Gastrocnemius medialis (tissue), 4 donors: ENCODE results near the gene SLC38A8.

ENCODE experiments used
- POLR2A ChIP-seq, 2 donors: fragments of 450-650 bp; IDR thresholded peaks; one replicate each; pipeline ENCODE4 v1.6.1; 2017; ENCODE audit warnings: antibody characterized with exemption in 2 of 2, mild to moderate bottlenecking in 2 of 2, moderate library complexity in 2 of 2
- TF ChIP-seq, protein P1 (sequence below), 5 experiments: fragments of 450-650 bp in 3 of 5; fragments of 200-600 bp in 2 of 5; sonication (generic) in 2 of 5; IDR thresholded peaks in 4 of 5; conservative IDR thresholded peaks in 1 of 5; 1 replicate in 4 of 5; 2 replicates in 1 of 5; pipeline ENCODE4 v1.5.1; 2016 to 2019; ENCODE audit warnings: antibody characterized with exemption in 5 of 5, mild to moderate bottlenecking in 3 of 5, moderate library complexity in 3 of 5

DNA sequence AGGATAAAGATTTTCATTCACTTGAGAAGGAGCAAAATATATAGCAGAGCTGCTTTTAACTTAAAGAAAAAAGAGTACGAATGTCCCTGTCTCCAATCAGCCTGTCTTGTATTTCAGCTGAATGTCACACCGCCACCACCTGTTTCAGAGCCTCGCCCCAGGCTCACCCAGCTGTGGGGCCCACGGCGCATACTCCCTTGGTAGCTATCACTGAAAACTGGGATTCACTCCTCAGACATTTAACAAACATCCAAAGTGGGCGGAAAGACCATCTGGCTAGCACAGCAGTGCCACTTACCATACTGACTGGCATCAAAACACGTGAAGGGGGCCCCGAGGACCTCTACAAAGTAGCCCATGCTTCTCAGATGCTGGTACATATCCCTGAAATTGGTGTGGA lies 25.4 kb upstream of the SLC38A8 start:
- TF ChIP-seq, protein P1, sequence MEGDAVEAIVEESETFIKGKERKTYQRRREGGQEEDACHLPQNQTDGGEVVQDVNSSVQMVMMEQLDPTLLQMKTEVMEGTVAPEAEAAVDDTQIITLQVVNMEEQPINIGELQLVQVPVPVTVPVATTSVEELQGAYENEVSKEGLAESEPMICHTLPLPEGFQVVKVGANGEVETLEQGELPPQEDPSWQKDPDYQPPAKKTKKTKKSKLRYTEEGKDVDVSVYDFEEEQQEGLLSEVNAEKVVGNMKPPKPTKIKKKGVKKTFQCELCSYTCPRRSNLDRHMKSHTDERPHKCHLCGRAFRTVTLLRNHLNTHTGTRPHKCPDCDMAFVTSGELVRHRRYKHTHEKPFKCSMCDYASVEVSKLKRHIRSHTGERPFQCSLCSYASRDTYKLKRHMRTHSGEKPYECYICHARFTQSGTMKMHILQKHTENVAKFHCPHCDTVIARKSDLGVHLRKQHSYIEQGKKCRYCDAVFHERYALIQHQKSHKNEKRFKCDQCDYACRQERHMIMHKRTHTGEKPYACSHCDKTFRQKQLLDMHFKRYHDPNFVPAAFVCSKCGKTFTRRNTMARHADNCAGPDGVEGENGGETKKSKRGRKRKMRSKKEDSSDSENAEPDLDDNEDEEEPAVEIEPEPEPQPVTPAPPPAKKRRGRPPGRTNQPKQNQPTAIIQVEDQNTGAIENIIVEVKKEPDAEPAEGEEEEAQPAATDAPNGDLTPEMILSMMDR (IDR thresholded peaks at IDR 0.05 in 4 of 5, conservative IDR thresholded peaks at IDR 0.05 in 1 of 5): no peak
- no peak for TF ChIP-seq POLR2A (IDR thresholded peaks at IDR 0.05)
